T-cell (primary cell): Measurements from ENCODE around the gene KHDRBS2. TPM values are rescaled to one million over a fixed set of nuclear protein-coding genes. Genes with fewer than 3 reads are reported as not detected.

Source experiments
- ATAC-seq, 4 experiments: fragments of 200-7000 bp in 3 of 4; fragments of 150-1000 bp in 1 of 4; cut with Tn5 transposase; replicated peaks in 1 of 4; 1 replicate in 3 of 4; 2 replicates in 1 of 4; pipeline ENCODE4 v1.10.0; 2021; ENCODE audit warnings: moderate library complexity in 3 of 4, mild to moderate bottlenecking in 2 of 4, moderate number of reproducible peaks in 1 of 4
- CTCF ChIA-PET, 2 donors: fragments of 300-600 bp; sonication (Branson Sonifier 250); formaldehyde crosslinking; loops; one replicate each; lab custom pipeline; 2022; ENCODE audit warnings: antibody characterized with exemption in 2 of 2; lab: Charles Lee
- POLR2A ChIA-PET, 2 donors: fragments of 300-600 bp; sonication (Branson Sonifier 250); formaldehyde crosslinking; loops; one replicate each; lab custom pipeline; 2022; ENCODE audit warnings: antibody characterized with exemption in 2 of 2; lab: Charles Lee
- DNase-seq, 35 experiments: peaks; one replicate each; pipeline versions ENCODE4 v3.0.0 to v3.0.0-alpha.2; 2013 to 2023
- H3K27ac ChIP-seq: one replicate; pipeline ENCODE4 v1.5.1; 2013; ENCODE audit warnings: low read length
- H3K27me3 ChIP-seq, 2 experiments: replicated peaks in 1 of 2; 1 replicate in 1 of 2; 2 replicates in 1 of 2; pipeline versions ENCODE4 v1.6.1 to v1.7.0; 2013; ENCODE audit warnings: low read length in 1 of 2, mixed read lengths in 1 of 2; ENCODE audit not compliant: control insufficient read depth in 2 of 2, insufficient read depth in 2 of 2; ENCODE audit errors: extremely low read depth in 1 of 2
- H3K36me3 ChIP-seq, 2 donors: 1 replicate in 1 of 2; 2 replicates in 1 of 2; pipeline versions ENCODE4 v1.6.1 to v1.7.0; 2013; ENCODE audit warnings: low read length in 1 of 2; ENCODE audit not compliant: control insufficient read depth in 2 of 2, insufficient read depth in 1 of 2; ENCODE audit errors: extremely low read depth in 1 of 2
- H3K4me1 ChIP-seq, 2 experiments: 1 replicate in 1 of 2; 2 replicates in 1 of 2; pipeline versions ENCODE4 v1.6.1 to v1.7.0; 2013; ENCODE audit warnings: low read length in 2 of 2, mixed read lengths in 1 of 2; ENCODE audit not compliant: insufficient read depth in 2 of 2, control insufficient read depth in 1 of 2; ENCODE audit errors: extremely low read depth in 1 of 2
- H3K4me3 ChIP-seq, 2 donors: 1 replicate in 1 of 2; 2 replicates in 1 of 2; pipeline versions ENCODE4 v1.5.1 to v1.7.0; 2013; ENCODE audit warnings: mild to moderate bottlenecking in 2 of 2, low read length in 1 of 2, moderate library complexity in 1 of 2; ENCODE audit not compliant: control insufficient read depth in 1 of 2; ENCODE audit errors: extremely low read depth in 1 of 2
- H3K9me3 ChIP-seq: 2 replicates; pipeline ENCODE4 v1.7.0; 2013
- H3K27ac Mint-ChIP-seq, 2 donors: one replicate each; pipeline ENCODE4 v1.8.0; 2020 to 2021; ENCODE audit warnings: mild to moderate bottlenecking in 2 of 2, mixed read lengths in 2 of 2
- H3K27me3 Mint-ChIP-seq, 2 donors: one replicate each; pipeline ENCODE4 v1.8.0; 2021 to 2022; ENCODE audit warnings: mixed read lengths in 2 of 2
- H3K36me3 Mint-ChIP-seq: one replicate; pipeline ENCODE4 v1.8.0; 2021; ENCODE audit warnings: mixed read lengths
- H3K4me1 Mint-ChIP-seq, 3 donors: one replicate each; pipeline ENCODE4 v1.8.0; 2020 to 2022; ENCODE audit warnings: mixed read lengths in 3 of 3, mild to moderate bottlenecking in 1 of 3
- H3K4me3 Mint-ChIP-seq, 3 donors: one replicate each; pipeline ENCODE4 v1.8.0; 2020 to 2022; ENCODE audit warnings: mild to moderate bottlenecking in 3 of 3, mixed read lengths in 3 of 3, moderate library complexity in 3 of 3
- H3K9me3 Mint-ChIP-seq, 3 donors: one replicate each; pipeline ENCODE4 v1.8.0; 2020 to 2022; ENCODE audit warnings: mixed read lengths in 3 of 3
- WGBS: methylation state at CpG from one replicate; pipeline ENCODE4 v1.1.5; 2013; ENCODE audit warnings: missing lambda C conversion rate; ENCODE audit not compliant: insufficient coverage; 5-methylcytosine and 5-hydroxymethylcytosine counted together
- total RNA-seq, 35 experiments: library from RNA in 6 of 35; stranded (reverse) in 6 of 35; fragments of 120-200 nt in 1 of 35; gene quantifications; one replicate each; pipeline versions ENCODE4 v1.2.1 to v1.2.4 and lab custom pipeline; 2013 to 2026

The KHDRBS2 gene
- total RNA-seq, 5 donors from 2014 or later (not counting 1 experiment from before 2014, with no cell fraction given): 0.18 to 0.49 TPM; not detected in 3

DNA sequence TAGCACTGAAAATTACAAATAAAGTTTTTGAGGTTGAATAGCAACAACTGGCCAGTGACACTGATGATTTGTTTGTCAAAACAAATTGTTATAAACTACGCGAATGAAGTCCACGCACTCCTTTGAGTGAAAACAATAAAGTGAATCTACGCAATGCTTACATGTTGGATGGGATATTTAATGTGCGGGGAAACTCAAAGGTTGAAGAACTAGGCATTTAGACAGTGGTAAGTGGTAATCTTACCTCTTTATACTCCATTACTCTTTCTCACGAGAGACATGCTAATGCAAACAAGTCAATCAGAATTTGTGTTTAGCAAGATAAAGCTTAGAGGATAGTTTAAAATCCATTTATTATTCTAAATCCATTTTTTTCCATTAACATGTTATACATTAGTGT lies 606.4 kb downstream of the KHDRBS2 start:
- POLR2A ChIA-PET: no interaction called here

GRCh38 chr6:61675734-61676133 lies 610.3 kb downstream of the KHDRBS2 start:
- ATAC-seq (no peak), DNase-seq (no peak)
- Histone ChIP-seq H3K36me3 (no peaks in the 10 kb centered on the region), H3K9me3 (no peaks in the 10 kb centered on the region), H3K4me3 (no peak overlapping the region), H3K27me3 (no peaks in the 10 kb centered on the region), H3K27ac (no peak overlapping the region), H3K4me1 (no peaks in the 10 kb centered on the region)
- peaks cover 6 to 32% (median 23%) of the 10 kb centered on the region in 3 donors for H3K9me3 Mint-ChIP-seq
- H3K4me1 Mint-ChIP-seq: no peaks in the 10 kb centered on the region
- H3K4me3 Mint-ChIP-seq: no peak overlapping the region
- ChIA-PET CTCF (no interaction called here), POLR2A (no interaction called here)
- no peak overlapping the region for H3K27ac Mint-ChIP-seq
- H3K36me3 Mint-ChIP-seq: no peaks in the 10 kb centered on the region
- WGBS: no CpG with 5 or more reads among the region's 2 CpGs
- H3K27me3 Mint-ChIP-seq: no peaks in the 10 kb centered on the region

More for the DNA sequence above, 606.4 kb downstream of the KHDRBS2 start:
- Histone ChIP-seq H3K36me3 (no peaks in the 10 kb centered on the region), H3K4me1 (no peaks in the 10 kb centered on the region), H3K27me3 (no peaks in the 10 kb centered on the region), H3K27ac (no peak overlapping the region), H3K4me3 (no peak overlapping the region), H3K9me3 (no peaks in the 10 kb centered on the region)
- ATAC-seq (no peak), DNase-seq (no peak)
- H3K4me1 Mint-ChIP-seq: no peaks in the 10 kb centered on the region
- no peaks in the 10 kb centered on the region for H3K36me3 Mint-ChIP-seq
- no peaks in the 10 kb centered on the region for H3K27me3 Mint-ChIP-seq
- peaks cover 5 to 35% (median 25%) of the 10 kb centered on the region in 3 donors for H3K9me3 Mint-ChIP-seq
- CTCF ChIA-PET: no interaction called here
- H3K27ac Mint-ChIP-seq: no peak overlapping the region
- H3K4me3 Mint-ChIP-seq: no peak overlapping the region
- WGBS: 96% methylated on average over 3 of the region's 6 CpGs

- Histone ChIP-seq H3K36me3 (no peaks in the 10 kb centered on the region), H3K4me1 (no peaks in the 10 kb centered on the region), H3K4me3 (no peak overlapping the region), H3K9me3 (no peaks in the 10 kb centered on the region), H3K27me3 (no peaks in the 10 kb centered on the region), H3K27ac (no peak overlapping the region)
- H3K4me3 Mint-ChIP-seq: no peak overlapping the region
- no peaks in the 10 kb centered on the region for H3K36me3 Mint-ChIP-seq
- H3K27me3 Mint-ChIP-seq: no peaks in the 10 kb centered on the region
- 90% methylated on average over 1 of the region's 1 CpG for WGBS
- DNase-seq (no peak), ATAC-seq (no peak)
- no peaks in the 10 kb centered on the region for H3K4me1 Mint-ChIP-seq
- POLR2A ChIA-PET: no interaction called here
- CTCF ChIA-PET: no interaction called here
- no peak overlapping the region for H3K27ac Mint-ChIP-seq
- peaks cover 17 to 30% (median 19%) of the 10 kb centered on the region in 3 donors for H3K9me3 Mint-ChIP-seq
Measured at GRCh38 chr6:61649845-61650244, 636.2 kb downstream of the KHDRBS2 start.

GRCh38 chr6:61640463-61640862 lies 645.6 kb downstream of the KHDRBS2 start:
- H3K4me3 ChIP-seq: no peak overlapping the region
- ATAC-seq: no peak

More at GRCh38 chr6:61640463-61640862, 645.6 kb downstream of the KHDRBS2 start:
- CTCF ChIA-PET: no interaction called here
- Histone ChIP-seq H3K9me3 (no peaks in the 10 kb centered on the region), H3K27ac (no peak overlapping the region), H3K4me1 (no peaks in the 10 kb centered on the region), H3K36me3 (no peaks in the 10 kb centered on the region), H3K27me3 (no peaks in the 10 kb centered on the region)
- Mint-ChIP-seq H3K27me3 (no peaks in the 10 kb centered on the region), H3K4me1 (no peaks in the 10 kb centered on the region), H3K36me3 (no peaks in the 10 kb centered on the region), H3K4me3 (no peak overlapping the region), H3K27ac (no peak overlapping the region), H3K9me3 (peaks cover 26 to 38% (median 30%) of the 10 kb centered on the region in 3 donors)
- DNase-seq: no peak
- POLR2A ChIA-PET: no interaction called here
- 60% methylated on average over 1 of the region's 3 CpGs for WGBS
